Kidney (tissue), 14 donors: ENCODE results near the gene PNMA8C. TPM values are rescaled to one million over a fixed set of nuclear protein-coding genes. Genes with fewer than 3 reads are reported as not detected.

Experiments
- DNase-seq, 5 donors: peaks; one replicate each; pipeline ENCODE4 v3.0.0-alpha.2; 2013 to 2020
- FAIRE-seq: peaks from 2 replicates; lab custom pipeline; 2012; peaks lifted over from hg19 to GRCh38; lab: Jason Lieb, UNC
- H3K27ac ChIP-seq, 2 donors: one replicate each; pipeline ENCODE4 v1.7.0; 2013; ENCODE audit warnings: low read depth in 2 of 2, low read length in 2 of 2, inconsistent platforms in 1 of 2
- H3K27me3 ChIP-seq: one replicate; pipeline ENCODE4 v1.7.1; 2013; ENCODE audit warnings: low read length, inconsistent platforms; ENCODE audit not compliant: control insufficient read depth, insufficient read depth
- H3K36me3 ChIP-seq, 3 donors: one replicate each; pipeline versions ENCODE4 v1.7.0 to v1.7.1; 2013; ENCODE audit warnings: low read length in 3 of 3, control low read depth in 1 of 3, inconsistent platforms in 1 of 3; ENCODE audit not compliant: insufficient read depth in 3 of 3, control insufficient read depth in 2 of 3
- H3K4me1 ChIP-seq, 3 donors: one replicate each; pipeline versions ENCODE4 v1.7.0 to v1.7.1; 2013; ENCODE audit warnings: low read length in 3 of 3, inconsistent platforms in 1 of 3, low read depth in 1 of 3; ENCODE audit not compliant: control insufficient read depth in 2 of 3, insufficient read depth in 2 of 3
- H3K4me3 ChIP-seq, 3 donors: one replicate each; pipeline versions ENCODE4 v1.7.0 to v1.8.1; 2013; ENCODE audit warnings: low read length in 3 of 3, control low read depth in 1 of 3, inconsistent platforms in 1 of 3
- H3K9ac ChIP-seq, 3 donors: one replicate each; pipeline versions ENCODE4 v1.7.0 to v1.7.1; 2013; ENCODE audit warnings: low read length in 3 of 3, control low read depth in 1 of 3, inconsistent platforms in 1 of 3
- H3K9me3 ChIP-seq, 3 donors: one replicate each; pipeline versions ENCODE4 v1.7.0 to v1.7.1; 2013; ENCODE audit warnings: low read length in 3 of 3, control low read depth in 1 of 3, inconsistent platforms in 1 of 3; ENCODE audit not compliant: control insufficient read depth in 2 of 3, insufficient read depth in 1 of 3
- CTCF ChIP-seq: IDR thresholded peaks from 3 replicates; pipeline ENCODE4 v1.5.1; 2012; ENCODE audit warnings: mild to moderate bottlenecking, moderate library complexity, borderline replicate concordance; ENCODE audit not compliant: insufficient read depth; ENCODE audit errors: extremely low read depth
- intact Hi-C: fragments of 100-400 bp; cut with DNase I; formaldehyde crosslinking; loops from one replicate; pipeline ENCODE4 v1.11.1; 2022
- polyA plus RNA-seq: library from polyadenylated mRNA; stranded (reverse); fragments of 350-450 nt; fragmentation: Illumina TruSeq; extraction: RNeasy Lipid Tissue Mini Kit (QIAGEN cat#74804); gene quantifications from one replicate; pipeline ENCODE4 v1.2.3, GENCODE V29; 2014; ENCODE audit warnings: low read depth, low replicate concordance; ENCODE audit not compliant: insufficient read depth
- total RNA-seq: library from RNA; stranded (reverse); fragmentation: NEBNext Ultra II Directional; extraction: Animal tissue kit (Norgen Biotek cat#: 25700); gene quantifications from one replicate; pipeline ENCODE4 v1.2.1, GENCODE V29; 2021
- donor health status: control.
- donor health status: control.
- donor health status: control.
- donor health status: control.
- donor health status: control.
- donor health status: DM: yes; HTN: yes; CAD: no.
- donor health status: Normal renal cell carcinoma (clear cell type).

Gene PNMA8C
- total and polyA plus RNA-seq, 2 donors from 2014 or later, result 0.09 TPM

- TF ChIP-seq CTCF, result no peak
- Histone ChIP-seq H3K36me3 (peaks cover 8 to 40% (median 12%) of the 10 kb centered on the region in 3 donors), H3K4me1 (no peaks in the 10 kb centered on the region), H3K9ac (no peak overlapping the region), H3K27ac (no peak overlapping the region), H3K4me3 (no peak overlapping the region), H3K27me3 (no peaks in the 10 kb centered on the region), H3K9me3 (no peaks in the 10 kb centered on the region)
- DNase-seq (peak in 2 of 5 donors; percentile 58), FAIRE-seq (no peak)
- intact Hi-C loops, result no loop called here
These were observed 38.4 kb downstream of the PNMA8C start for GRCh38 chr19:46390121-46390858.

GRCh38 chr19:46388311-46389095, 40.2 kb downstream of the PNMA8C start:
- DNase-seq (peak in 2 of 5 donors; percentile 37 to 77), FAIRE-seq (no peak)
- peaks cover 8 to 48% (median 17%) of the 10 kb centered on the region in 3 donors for H3K36me3 ChIP-seq
- no peak overlapping the region for H3K4me3 ChIP-seq
- TF ChIP-seq CTCF, result no peak
- no peaks in the 10 kb centered on the region for H3K9me3 ChIP-seq
- intact Hi-C loops, result no loop called here
- H3K4me1 ChIP-seq, result no peaks in the 10 kb centered on the region
- no peak overlapping the region for H3K27ac ChIP-seq
- no peak overlapping the region for H3K9ac ChIP-seq
- no peaks in the 10 kb centered on the region for H3K27me3 ChIP-seq

DNA sequence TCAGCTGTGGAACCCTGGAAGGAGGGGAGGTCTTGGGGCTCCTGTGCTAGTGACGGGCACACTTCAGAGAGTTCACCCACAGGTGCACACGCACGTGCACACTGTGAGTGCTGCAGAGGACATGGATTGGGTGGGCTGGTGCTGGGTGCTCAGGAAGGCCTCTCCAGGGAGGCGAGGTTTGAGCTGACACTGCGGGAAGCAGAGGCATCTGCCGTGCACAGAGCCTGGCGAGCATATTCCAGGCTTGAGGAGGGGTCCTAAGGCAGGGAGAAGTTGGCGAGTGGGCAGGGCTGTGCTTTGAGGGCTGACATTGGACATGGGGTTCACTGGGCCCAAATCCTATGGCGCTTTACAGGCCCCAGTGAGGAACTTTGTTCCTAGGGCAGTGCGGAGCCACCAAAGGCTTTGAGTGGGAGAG, 41.0 kb downstream of the PNMA8C start:
- H3K27me3 ChIP-seq, result no peaks in the 10 kb centered on the region
- H3K36me3 ChIP-seq, result peaks cover 8 to 48% (median 17%) of the 10 kb centered on the region in 3 donors
- H3K9ac ChIP-seq, result no peak overlapping the region
- H3K27ac ChIP-seq, result no peak overlapping the region
- no peak for FAIRE-seq
- no peaks in the 10 kb centered on the region for H3K9me3 ChIP-seq
- intact Hi-C loops, result no loop called here
- H3K4me1 ChIP-seq, result no peaks in the 10 kb centered on the region
- H3K4me3 ChIP-seq, result no peak overlapping the region
- TF ChIP-seq CTCF, result no peak
- DNase-seq, result peak in 1 of 5 donors; percentile 37
